Measurements from ENCODE around the gene STAG3.
"Not testable (repeated sequence)": the region's sequence is repeated elsewhere in the genome, so short reads cannot be mapped to it uniquely, and the experiment has no call there.

STAG3 gene

DNA sequence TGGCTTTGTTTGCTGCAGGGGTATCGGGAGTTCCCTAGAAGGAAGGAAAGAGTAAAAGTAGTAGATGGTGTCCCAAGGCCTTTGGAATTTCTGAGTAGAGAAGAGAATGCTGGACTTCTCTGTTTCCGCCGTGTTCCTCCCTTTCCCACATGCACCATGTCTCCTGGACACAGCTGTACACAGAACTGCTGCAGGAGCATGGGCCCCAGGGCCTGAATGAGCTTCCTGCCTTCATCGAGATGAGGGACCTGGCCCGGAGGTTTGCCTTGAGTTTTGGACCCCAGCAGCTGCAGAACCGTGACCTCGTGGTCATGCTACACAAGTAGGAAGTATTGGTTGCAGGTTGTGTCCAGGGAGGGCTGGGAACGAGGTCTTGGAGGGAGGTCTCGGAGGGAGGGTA is 26.7 kb downstream of the STAG3 start:
- FAIRE-seq, result no peak
- no peak for DNase-seq (ENCODE audit: extremely low spot score, insufficient read length, low read depth)

GRCh38 chr7:100208911-100209408 is 31.2 kb downstream of the STAG3 start:
- FAIRE-seq (peak; percentile 98), DNase-seq (ENCODE audit: extremely low spot score, insufficient read length, low read depth) (peak; percentile 62)

- no peak for DNase-seq (ENCODE audit: extremely low spot score, insufficient read length, low read depth)
- no peak for FAIRE-seq
Measured at GRCh38 chr7:100209493-100209892, 31.8 kb downstream of the STAG3 start.

DNA sequence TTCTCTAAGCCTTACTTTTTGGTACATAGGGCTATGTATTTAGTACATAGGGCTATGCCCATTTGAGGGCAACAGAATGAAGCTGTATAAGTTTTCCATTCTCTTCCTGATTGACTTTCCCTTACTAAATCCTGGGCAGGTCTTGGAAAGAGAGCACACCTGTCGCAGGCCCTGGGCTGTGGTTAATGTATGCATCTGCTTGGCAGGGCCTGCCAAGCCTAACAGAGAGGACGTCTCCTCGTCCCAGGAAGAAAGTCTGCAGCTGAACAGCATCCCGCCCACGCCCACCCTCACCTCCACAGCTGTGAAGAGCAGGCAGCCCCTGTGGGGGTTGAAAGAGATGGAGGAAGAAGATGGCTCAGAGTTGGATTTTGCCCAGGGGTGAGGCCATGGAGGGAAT is 33.1 kb downstream of the STAG3 start:
- no peak for FAIRE-seq
- DNase-seq (ENCODE audit: extremely low spot score, insufficient read length, low read depth), result no peak

- DNase-seq (ENCODE audit: extremely low spot score, insufficient read length, low read depth), result no peak
- peak; percentile 91 for FAIRE-seq
Measured at GRCh38 chr7:100211342-100211780, 33.6 kb downstream of the STAG3 start.

DNA sequence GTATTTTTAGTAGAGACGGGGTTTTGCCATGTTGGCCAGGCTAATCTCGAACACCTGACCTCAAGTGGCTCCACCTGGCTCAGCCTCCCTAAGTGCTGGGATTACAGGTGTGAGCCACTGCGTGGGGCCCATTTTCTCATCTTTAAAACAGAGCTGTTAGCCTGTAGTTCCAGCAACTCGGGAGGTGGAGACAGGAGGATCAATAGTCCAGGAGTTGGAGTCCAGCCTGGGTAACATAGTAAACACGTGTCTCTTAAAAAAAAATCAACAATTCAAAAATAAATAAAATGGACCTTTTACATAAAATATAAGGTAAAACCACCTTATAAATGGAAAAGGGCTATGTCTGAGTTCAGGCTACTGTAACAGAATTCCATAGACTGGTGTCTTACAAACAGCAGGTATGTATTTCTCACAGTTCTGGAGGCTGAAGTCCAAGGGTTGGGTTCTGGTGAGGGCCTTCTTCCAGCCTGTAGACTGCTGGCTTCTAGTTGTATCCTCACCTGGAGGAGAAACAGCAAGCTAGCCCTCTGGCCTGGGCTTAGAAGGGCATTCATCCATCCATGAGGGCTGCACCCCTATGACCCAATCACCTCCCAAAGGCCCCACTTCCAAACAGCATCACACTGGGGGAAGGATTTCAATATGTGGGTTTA is 35.0 kb downstream of the STAG3 start:
- no peak for DNase-seq (ENCODE audit: extremely low spot score, insufficient read length, low read depth)
- no peak for FAIRE-seq

DNA sequence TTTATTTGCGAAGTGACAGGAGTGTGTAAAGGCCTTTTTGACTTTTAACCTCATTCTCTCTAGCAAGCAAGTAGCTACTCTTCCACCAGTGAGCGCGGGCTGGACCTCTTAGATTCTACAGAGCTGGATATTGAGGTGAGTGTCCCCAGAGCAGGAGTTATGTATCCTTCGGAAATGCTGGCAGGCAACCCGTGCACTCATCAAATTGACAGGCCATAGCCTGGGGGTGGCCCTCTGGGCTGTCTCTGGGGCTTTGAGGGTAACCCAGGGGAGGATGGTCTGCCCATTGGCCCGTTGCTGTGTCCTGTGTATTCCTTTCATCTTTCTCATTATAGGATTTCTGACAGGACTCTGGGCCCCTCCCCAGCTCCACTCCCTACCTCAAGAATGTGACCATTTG is 36.0 kb downstream of the STAG3 start:
- no peak for FAIRE-seq

DNA sequence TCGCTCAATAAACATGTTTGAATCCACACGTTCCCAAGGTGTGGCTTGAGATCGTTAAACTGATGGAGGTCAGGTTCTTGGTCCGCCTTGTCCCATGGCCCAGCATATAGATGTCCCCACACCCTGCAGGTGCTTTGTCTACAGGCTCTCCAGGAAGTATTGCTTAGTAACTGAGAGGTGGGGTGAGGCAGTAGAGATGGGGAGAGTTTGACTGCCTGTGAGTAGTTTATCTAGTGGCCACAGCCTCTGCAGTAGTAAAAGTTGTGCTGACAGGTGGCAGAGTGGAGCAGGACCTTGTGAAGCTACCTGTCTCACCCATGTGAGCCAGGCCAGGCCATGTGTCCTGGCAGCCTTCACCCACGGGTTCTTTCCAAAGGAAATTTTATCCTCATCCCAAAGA is 36.6 kb downstream of the STAG3 start:
- DNase-seq (ENCODE audit: extremely low spot score, insufficient read length, low read depth); FAIRE-seq: not testable (repeated sequence)

More for the DNA sequence above, 36.0 kb downstream of the STAG3 start:
- no peak for DNase-seq (ENCODE audit: extremely low spot score, insufficient read length, low read depth)

DNA sequence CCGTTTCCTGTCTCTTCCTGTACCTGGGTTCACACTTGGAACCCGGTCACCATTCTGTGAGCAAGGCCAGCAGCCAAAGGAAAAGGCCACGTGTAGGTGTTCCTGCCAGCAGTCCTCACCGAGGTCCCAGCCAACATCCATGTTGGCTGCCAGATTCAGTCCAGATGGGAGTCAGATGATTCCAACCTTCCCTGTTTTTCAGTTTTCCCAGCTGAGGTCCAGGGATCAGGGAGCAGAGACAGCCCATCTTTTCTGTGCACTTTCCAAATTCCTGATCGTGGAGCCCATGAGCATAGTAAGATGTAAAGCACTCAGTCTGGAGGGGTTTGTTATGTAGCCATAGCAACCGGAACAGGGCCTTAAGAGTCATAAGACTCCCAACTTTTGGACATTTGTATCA is 38.2 kb downstream of the STAG3 start:
- FAIRE-seq (no peak), DNase-seq (ENCODE audit: extremely low spot score, insufficient read length, low read depth) (no peak)

DNA sequence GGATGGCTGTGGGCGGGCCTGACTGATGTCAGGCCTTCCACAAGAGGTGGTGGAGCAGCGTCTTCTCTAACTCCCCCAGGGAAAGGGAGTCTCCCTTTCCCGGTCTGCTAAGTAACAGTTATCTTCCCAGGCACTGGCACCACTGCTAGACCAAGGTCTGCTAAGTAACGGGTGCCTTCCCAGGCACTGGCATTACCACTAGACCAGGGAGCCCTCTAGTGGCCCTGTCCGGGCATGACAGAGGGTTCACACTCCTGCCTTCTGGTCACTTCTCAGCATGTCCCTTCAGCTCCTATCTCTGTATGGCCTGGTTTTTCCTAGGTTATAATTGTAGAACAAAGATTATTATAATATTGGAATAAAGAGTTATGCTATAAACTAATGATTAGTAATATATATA is 40.2 kb downstream of the STAG3 start:
- not testable (repeated sequence) for DNase-seq (ENCODE audit: extremely low spot score, insufficient read length, low read depth); FAIRE-seq

DNA sequence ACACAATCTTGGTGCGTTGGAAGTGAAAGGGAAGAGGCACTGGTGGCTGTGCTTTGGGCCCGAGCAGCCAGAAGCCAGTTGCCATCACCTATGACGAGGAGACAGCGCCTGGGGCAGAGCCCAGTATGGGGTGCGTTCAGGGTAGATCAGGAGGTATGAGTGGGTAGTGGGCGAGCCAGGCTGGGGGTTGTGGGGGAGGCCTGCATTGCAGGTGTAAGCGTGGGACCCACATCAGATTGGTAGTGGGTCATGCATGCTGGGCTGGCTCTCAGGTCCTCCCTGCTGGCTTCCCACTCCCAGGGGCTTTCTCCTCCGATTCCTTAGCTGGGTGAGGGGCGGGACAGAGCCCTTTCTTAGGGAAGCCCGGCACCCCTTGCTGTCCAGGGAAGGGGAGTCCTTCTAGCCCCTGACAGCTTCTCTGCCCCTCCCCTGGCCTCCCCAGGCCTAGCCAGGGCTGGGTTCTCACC is 41.6 kb downstream of the STAG3 start:
- DNase-seq (ENCODE audit: extremely low spot score, insufficient read length, low read depth), result no peak

GRCh38 chr7:100219801-100220585 is 42.3 kb downstream of the STAG3 start, which contains the start of gene PVRIG:
Gene PVRIG, plus strand, starts transcription at chr7:100219949. Its CDS starts 22 bp downstream, at chr7:100219971.
- FAIRE-seq, result peak; percentile 73
- DNase-seq (ENCODE audit: extremely low spot score, insufficient read length, low read depth), result not testable (repeated sequence)

More for the DNA sequence above, 41.6 kb downstream of the STAG3 start:
- no peak for FAIRE-seq

GRCh38 chr7:100220586-100221230 is 43.0 kb downstream of the STAG3 start:
- FAIRE-seq, result no peak
- no peak for DNase-seq (ENCODE audit: extremely low spot score, insufficient read length, low read depth)

- DNase-seq (ENCODE audit: extremely low spot score, insufficient read length, low read depth), result peak; percentile 62
- FAIRE-seq, result peak; percentile 80
Measured at GRCh38 chr7:100221231-100221718, 43.6 kb downstream of the STAG3 start.

DNA sequence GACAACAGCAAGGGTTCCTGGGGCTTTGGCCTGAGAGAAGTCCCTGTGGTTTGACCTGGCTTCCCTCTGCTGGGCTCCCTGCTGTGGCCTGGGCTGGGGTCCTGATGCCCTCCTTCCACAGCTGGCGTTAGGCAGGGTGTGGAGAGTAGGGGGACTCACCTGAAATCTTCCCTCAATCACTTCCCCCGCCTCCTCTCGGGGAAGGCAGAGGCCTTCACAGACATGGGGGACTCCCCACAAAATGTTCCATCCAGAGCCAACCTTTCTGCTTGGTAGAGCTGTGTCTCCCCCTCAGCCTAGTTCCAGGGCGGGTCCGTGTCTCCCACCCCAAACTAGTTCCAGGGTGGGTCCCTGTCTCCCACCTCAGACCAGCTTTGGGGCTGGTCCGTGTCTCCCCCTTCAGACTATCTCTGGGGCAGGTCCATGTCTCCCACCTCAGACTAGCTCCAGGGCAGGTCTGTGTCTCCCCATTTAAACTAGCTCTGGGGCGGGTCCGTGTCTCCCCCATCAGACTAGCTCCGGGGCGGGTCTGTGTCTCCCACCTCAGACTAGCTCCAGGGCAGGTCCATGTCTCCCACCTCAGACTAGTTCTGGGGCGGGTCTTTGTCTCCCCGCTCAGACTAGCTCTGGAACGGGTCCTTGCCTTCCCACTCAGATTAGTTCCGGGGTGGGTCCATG is 44.2 kb downstream of the STAG3 start:
- DNase-seq (ENCODE audit: extremely low spot score, insufficient read length, low read depth), result no peak
- no peak for FAIRE-seq

DNA sequence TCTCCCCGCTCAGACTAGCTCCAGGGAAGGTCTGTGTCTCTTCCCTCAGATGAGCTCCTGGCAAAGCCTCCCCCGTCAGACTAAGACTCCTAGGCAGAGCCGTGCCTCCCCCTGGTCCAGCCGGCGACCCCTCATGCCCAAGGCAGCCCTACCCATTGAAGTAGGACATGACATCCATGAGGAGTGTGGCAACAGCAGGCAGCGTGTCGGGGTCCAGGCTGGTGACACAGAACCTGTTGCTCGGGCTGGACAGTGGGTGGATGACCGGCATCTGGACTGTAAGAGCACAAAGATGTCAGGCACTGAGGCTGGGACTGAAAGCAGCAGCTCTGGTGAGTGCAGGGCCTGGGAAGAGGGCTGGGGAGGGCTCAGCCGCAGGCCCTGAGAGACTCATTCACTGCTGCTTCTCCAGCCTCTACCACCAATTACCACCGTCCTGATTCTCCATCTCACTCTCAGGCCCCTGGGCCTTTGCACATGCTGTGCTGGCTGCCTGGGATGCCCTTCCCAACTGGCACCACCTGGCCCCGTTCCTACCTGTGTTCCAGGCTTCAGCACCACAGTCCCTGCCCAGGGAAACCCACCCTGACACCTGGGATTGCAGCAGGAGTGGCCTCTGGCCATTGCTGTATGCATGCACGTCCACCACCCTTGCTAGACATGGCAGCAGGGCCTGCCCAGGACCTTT is 44.9 kb downstream of the STAG3 start:
- FAIRE-seq (no peak), DNase-seq (ENCODE audit: extremely low spot score, insufficient read length, low read depth) (no peak)

DNA sequence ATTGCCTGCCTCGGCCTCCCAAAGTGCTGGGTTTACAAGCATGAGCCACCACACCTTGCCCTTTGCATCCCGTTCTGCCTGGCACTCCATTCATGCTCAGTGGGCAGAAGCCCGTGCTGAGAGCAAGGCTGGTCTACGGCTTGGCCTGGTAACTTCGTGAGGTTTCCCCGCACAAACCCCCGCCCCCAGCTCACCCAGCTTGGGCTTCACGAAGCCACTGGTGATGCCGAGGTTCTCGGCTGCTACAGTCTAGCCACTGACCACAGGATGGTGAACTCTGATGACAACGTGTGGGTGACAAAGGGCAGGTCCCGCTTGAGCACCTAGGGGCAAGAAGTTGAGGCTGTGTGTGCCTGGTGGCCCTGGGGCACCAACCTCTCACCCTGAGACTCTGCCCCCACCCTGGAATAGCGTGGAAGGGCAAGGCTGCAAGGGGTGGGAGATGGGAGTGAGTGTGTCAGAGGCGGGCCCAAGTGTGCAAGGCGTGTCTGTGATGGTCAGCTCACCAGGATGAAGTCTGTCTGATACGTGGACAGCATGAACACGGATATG is 45.7 kb downstream of the STAG3 start:
- FAIRE-seq, result not testable (repeated sequence)

DNA sequence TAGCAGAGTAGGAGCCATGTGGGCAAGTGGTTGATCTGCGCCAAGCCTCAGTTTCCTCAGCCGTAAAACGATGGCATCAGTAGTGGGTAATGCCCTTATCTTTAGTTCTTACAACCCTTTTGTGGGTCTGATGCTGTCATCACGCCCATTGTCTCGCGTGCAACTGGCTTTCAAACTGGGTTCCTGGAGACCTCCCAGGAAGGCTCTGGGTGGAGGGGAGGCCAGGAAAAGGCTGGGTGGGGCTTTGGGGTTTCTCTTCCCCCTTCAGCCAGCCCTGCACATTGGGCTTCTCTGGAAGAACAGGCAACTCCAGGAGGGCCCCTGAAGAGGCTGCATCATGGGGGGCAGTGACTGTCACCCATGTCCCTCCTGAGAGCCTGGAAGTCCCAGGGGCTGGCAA is 47.2 kb downstream of the STAG3 start:
- DNase-seq (ENCODE audit: extremely low spot score, insufficient read length, low read depth); FAIRE-seq: not testable (repeated sequence)

More for the DNA sequence above, 45.7 kb downstream of the STAG3 start:
- DNase-seq (ENCODE audit: extremely low spot score, insufficient read length, low read depth), result not testable (repeated sequence)
